Keratinocyte (primary cell): ENCODE data around the gene SURF4.

Source experiments
- CTCF ChIP-seq, 3 experiments: IDR thresholded peaks in 1 of 3; conservative IDR thresholded peaks in 1 of 3; optimal IDR thresholded peaks in 1 of 3; 2 replicates in 2 of 3; 3 replicates in 1 of 3; pipeline versions ENCODE3 to v1.5.1; 2011; ENCODE audit warnings: low read length in 3 of 3, mild to moderate bottlenecking in 3 of 3, moderate library complexity in 2 of 3, control low read depth in 1 of 3, inconsistent platforms in 1 of 3; ENCODE audit not compliant: insufficient read depth in 2 of 3; ENCODE audit errors: extremely low read depth in 1 of 3
- EZH2 ChIP-seq: IDR thresholded peaks from one replicate; pipeline ENCODE4 v1.6.1; 2012; ENCODE audit warnings: inconsistent platforms, mild to moderate bottlenecking, low read length, moderate library complexity

- TF ChIP-seq EZH2 = no peak
- no peak for TF ChIP-seq CTCF (optimal IDR thresholded peaks at IDR 0.05 in 1 of 3, IDR thresholded peaks at IDR 0.05 in 1 of 3, conservative IDR thresholded peaks at IDR 0.05 in 1 of 3; ENCODE audit: extremely low read depth in 1 of 3, insufficient read depth in 2 of 3, low read length in 3 of 3)
These were observed 21.5 kb upstream of the SURF4 start for GRCh38 chr9:133397370-133397769.
